Endothelial cell (in vitro differentiated cells): Measurements from ENCODE around the gene PSMC3. TPM values are rescaled to one million over a fixed set of nuclear protein-coding genes. Genes with fewer than 3 reads are reported as not detected.
A peak's percentile ranks its signal among the peaks of the same experiment; 100 is the strongest.
"Not testable (repeated sequence)": the region's sequence is repeated elsewhere in the genome, so short reads cannot be mapped to it uniquely, and the experiment has no call there.

Source experiments
- DNase-seq: peaks from one replicate; pipeline ENCODE4 v3.0.0; 2021; ENCODE audit warnings: low spot score
- H3K27ac Mint-ChIP-seq: one replicate; pipeline ENCODE4 v1.8.0; 2021; ENCODE audit warnings: mixed read lengths, inconsistent platforms; ENCODE audit not compliant: unreplicated experiment
- H3K27me3 Mint-ChIP-seq: one replicate; pipeline ENCODE4 v1.8.0; 2021; ENCODE audit warnings: mild to moderate bottlenecking, moderate library complexity, mixed read lengths, inconsistent platforms; ENCODE audit not compliant: unreplicated experiment
- H3K36me3 Mint-ChIP-seq: one replicate; pipeline ENCODE4 v1.8.0; 2021; ENCODE audit warnings: mild to moderate bottlenecking, low read depth, mixed read lengths, inconsistent platforms; ENCODE audit not compliant: unreplicated experiment
- H3K4me1 Mint-ChIP-seq: one replicate; pipeline ENCODE4 v1.8.0; 2021; ENCODE audit warnings: mild to moderate bottlenecking, mixed read lengths, inconsistent platforms; ENCODE audit not compliant: unreplicated experiment
- H3K4me3 Mint-ChIP-seq: one replicate; pipeline ENCODE4 v1.8.0; 2021; ENCODE audit warnings: mild to moderate bottlenecking, mixed read lengths, inconsistent platforms; ENCODE audit not compliant: unreplicated experiment
- H3K9me3 Mint-ChIP-seq: one replicate; pipeline ENCODE4 v1.8.0; 2021; ENCODE audit warnings: mixed read lengths, inconsistent platforms; ENCODE audit not compliant: unreplicated experiment
- CTCF ChIP-seq: fragments of 200-600 bp; sonication (generic); IDR thresholded peaks from one replicate; pipeline ENCODE4 v1.5.0; 2021; ENCODE audit warnings: antibody characterized with exemption; ENCODE audit not compliant: unreplicated experiment
- total RNA-seq: library from RNA; stranded (reverse); fragmentation: NEBNext Ultra II Directional; extraction: Animal tissue kit (Norgen Biotek cat#: 25700); gene quantifications from one replicate; pipeline ENCODE4 v1.2.1, GENCODE V29; 2021; ENCODE audit not compliant: unreplicated experiment

Gene PSMC3
- total RNA-seq, 1 donor from 2014 or later, result 127 TPM

GRCh38 chr11:47460571-47461235 is 34.5 kb upstream of the PSMC3 start:
- no peaks in the 10 kb centered on the region for H3K9me3 Mint-ChIP-seq
- H3K4me1 Mint-ChIP-seq, result peaks cover 11% of the 10 kb centered on the region
- TF ChIP-seq CTCF, result no peak
- no peak for DNase-seq
- no peak overlapping the region for H3K4me3 Mint-ChIP-seq
- peaks cover 9% of the 10 kb centered on the region for H3K36me3 Mint-ChIP-seq
- peaks cover 15% of the 10 kb centered on the region for H3K27me3 Mint-ChIP-seq
- H3K27ac Mint-ChIP-seq, result no peak overlapping the region

- not testable (repeated sequence) for H3K9me3 Mint-ChIP-seq, H3K36me3 Mint-ChIP-seq, H3K4me1 Mint-ChIP-seq, H3K4me3 Mint-ChIP-seq
- DNase-seq, result peak; percentile 67
- Mint-ChIP-seq H3K27me3 (peaks cover 15% of the 10 kb centered on the region), H3K27ac (peak overlapping the region; percentile 67)
- peak; percentile 43 for TF ChIP-seq CTCF
Observed at GRCh38 chr11:47454258-47454671, 28.0 kb upstream of the PSMC3 start.

GRCh38 chr11:47453365-47453764 is 27.1 kb upstream of the PSMC3 start:
- Mint-ChIP-seq H3K4me3 (no peak overlapping the region), H3K4me1 (no peaks in the 10 kb centered on the region), H3K9me3 (no peaks in the 10 kb centered on the region), H3K27me3 (peaks cover 14% of the 10 kb centered on the region), H3K36me3 (no peaks in the 10 kb centered on the region), H3K27ac (no peak overlapping the region)
- DNase-seq, result no peak
- no peak for TF ChIP-seq CTCF

GRCh38 chr11:47451990-47452389 is 25.8 kb upstream of the PSMC3 start:
- no peak overlapping the region for H3K27ac Mint-ChIP-seq
- no peak for DNase-seq
- H3K4me1 Mint-ChIP-seq, result peaks cover 4% of the 10 kb centered on the region
- TF ChIP-seq CTCF, result no peak
- peaks cover 20% of the 10 kb centered on the region for H3K27me3 Mint-ChIP-seq
- H3K9me3 Mint-ChIP-seq, result no peaks in the 10 kb centered on the region
- peaks cover 5% of the 10 kb centered on the region for H3K36me3 Mint-ChIP-seq
- no peak overlapping the region for H3K4me3 Mint-ChIP-seq

- no peak for DNase-seq
- Mint-ChIP-seq H3K36me3 (peaks cover 7% of the 10 kb centered on the region), H3K4me3 (no peak overlapping the region), H3K4me1 (peaks cover 6% of the 10 kb centered on the region), H3K27ac (no peak overlapping the region), H3K27me3 (peaks cover 20% of the 10 kb centered on the region), H3K9me3 (no peaks in the 10 kb centered on the region)
- no peak for TF ChIP-seq CTCF
Observed at GRCh38 chr11:47451436-47451835, 25.2 kb upstream of the PSMC3 start.
